Rectal smooth muscle tissue (tissue), 1 donor: ENCODE data around the gene MT1F.

Source experiments
- H3K27ac ChIP-seq: one replicate; pipeline ENCODE4 v1.7.0; 2013; ENCODE audit warnings: low read depth, low read length, inconsistent platforms
- H3K27me3 ChIP-seq: one replicate; pipeline ENCODE4 v1.7.0; 2013; ENCODE audit warnings: low read length; ENCODE audit not compliant: control insufficient read depth, insufficient read depth
- H3K36me3 ChIP-seq: one replicate; pipeline ENCODE4 v1.7.0; 2013; ENCODE audit warnings: low read length; ENCODE audit not compliant: control insufficient read depth, insufficient read depth
- H3K4me1 ChIP-seq: one replicate; pipeline ENCODE4 v1.7.0; 2013; ENCODE audit warnings: low read length; ENCODE audit not compliant: control insufficient read depth, insufficient read depth
- H3K4me3 ChIP-seq: one replicate; pipeline ENCODE4 v1.7.0; 2013; ENCODE audit warnings: low read length
- H3K9ac ChIP-seq: one replicate; pipeline ENCODE4 v1.7.0; 2013; ENCODE audit warnings: low read length

Gene MT1F

GRCh38 chr16:56630134-56630533 lies 27.6 kb upstream of the MT1F start:
- Histone ChIP-seq H3K36me3 (no peaks in the 10 kb centered on the region), H3K9ac (no peak overlapping the region), H3K27ac (no peak overlapping the region), H3K4me1 (peaks cover 6% of the 10 kb centered on the region), H3K4me3 (no peak overlapping the region), H3K27me3 (peaks cover 10% of the 10 kb centered on the region)

GRCh38 chr16:56631197-56631596 lies 26.6 kb upstream of the MT1F start:
- peak overlapping the region; percentile 15 for H3K27ac ChIP-seq
- no peak overlapping the region for H3K9ac ChIP-seq
- H3K36me3 ChIP-seq = no peaks in the 10 kb centered on the region
- peaks cover 6% of the 10 kb centered on the region for H3K4me1 ChIP-seq
- no peak overlapping the region for H3K4me3 ChIP-seq
- H3K27me3 ChIP-seq = peaks cover 14% of the 10 kb centered on the region

- H3K4me1 ChIP-seq = peaks cover 3% of the 10 kb centered on the region
- peaks cover 18% of the 10 kb centered on the region for H3K27me3 ChIP-seq
- peak overlapping the region; percentile 62 for H3K4me3 ChIP-seq
- H3K36me3 ChIP-seq = no peaks in the 10 kb centered on the region
- no peak overlapping the region for H3K9ac ChIP-seq
- peak overlapping the region; percentile 68 for H3K27ac ChIP-seq
These were observed 26.0 kb upstream of the MT1F start for GRCh38 chr16:56631832-56632155.

GRCh38 chr16:56632156-56632847 lies 25.5 kb upstream of the MT1F start, which contains the start of gene MT1M:
Gene MT1M, plus strand, starts transcription at chr16:56632659. Its CDS starts 73 bp downstream, at chr16:56632732.
- Histone ChIP-seq H3K4me3 (peak within 1 kb of the TSS; percentile 62), H3K4me1 (no peaks in the 10 kb centered on the region), H3K27me3 (peaks cover 19% of the 10 kb centered on the region), H3K36me3 (no peaks in the 10 kb centered on the region), H3K27ac (peak within 1 kb of the TSS; percentile 68), H3K9ac (peak within 1 kb of the TSS; percentile 68)

GRCh38 chr16:56632848-56633365 lies 24.9 kb upstream of the MT1F start:
- H3K27me3 ChIP-seq = peaks cover 21% of the 10 kb centered on the region
- H3K4me1 ChIP-seq = no peaks in the 10 kb centered on the region
- H3K4me3 ChIP-seq = peak overlapping the region; percentile 62
- H3K9ac ChIP-seq = peak overlapping the region; percentile 68
- no peaks in the 10 kb centered on the region for H3K36me3 ChIP-seq
- peak overlapping the region; percentile 2 for H3K27ac ChIP-seq

- Histone ChIP-seq H3K4me1 (no peaks in the 10 kb centered on the region), H3K36me3 (no peaks in the 10 kb centered on the region), H3K27me3 (peaks cover 28% of the 10 kb centered on the region), H3K4me3 (peak overlapping the region; percentile 62), H3K27ac (no peak overlapping the region), H3K9ac (no peak overlapping the region)
These were observed 24.2 kb upstream of the MT1F start for GRCh38 chr16:56633535-56633934.

- no peak overlapping the region for H3K27ac ChIP-seq
- no peak overlapping the region for H3K9ac ChIP-seq
- no peaks in the 10 kb centered on the region for H3K4me1 ChIP-seq
- H3K4me3 ChIP-seq = peak overlapping the region; percentile 16
- H3K27me3 ChIP-seq = peaks cover 37% of the 10 kb centered on the region
- H3K36me3 ChIP-seq = no peaks in the 10 kb centered on the region
These were observed 22.9 kb upstream of the MT1F start for GRCh38 chr16:56634715-56635440.

GRCh38 chr16:56635441-56635967 lies 22.3 kb upstream of the MT1F start:
- Histone ChIP-seq H3K36me3 (no peaks in the 10 kb centered on the region), H3K4me1 (no peaks in the 10 kb centered on the region), H3K27me3 (peaks cover 37% of the 10 kb centered on the region), H3K9ac (no peak overlapping the region), H3K27ac (no peak overlapping the region), H3K4me3 (peak overlapping the region; percentile 16)

- Histone ChIP-seq H3K27ac (no peak overlapping the region), H3K27me3 (peaks cover 37% of the 10 kb centered on the region), H3K4me1 (no peaks in the 10 kb centered on the region), H3K9ac (no peak overlapping the region), H3K4me3 (no peak overlapping the region), H3K36me3 (no peaks in the 10 kb centered on the region)
These were observed 20.9 kb upstream of the MT1F start for GRCh38 chr16:56636616-56637413.

GRCh38 chr16:56637814-56638750 lies 19.7 kb upstream of the MT1F start, which contains the start of gene MT1A:
Gene MT1A, plus strand, starts transcription at chr16:56638666. Its CDS starts 73 bp downstream, at chr16:56638739.
- Histone ChIP-seq H3K9ac (no peak within 1 kb of the TSS), H3K27ac (peak within 1 kb of the TSS; percentile 30), H3K4me3 (peak within 1 kb of the TSS; percentile 65), H3K4me1 (no peaks in the 10 kb centered on the region), H3K27me3 (peaks cover 37% of the 10 kb centered on the region), H3K36me3 (no peaks in the 10 kb centered on the region)

- Histone ChIP-seq H3K4me1 (no peaks in the 10 kb centered on the region), H3K27me3 (peaks cover 33% of the 10 kb centered on the region), H3K36me3 (no peaks in the 10 kb centered on the region), H3K27ac (no peak overlapping the region), H3K4me3 (no peak overlapping the region), H3K9ac (no peak overlapping the region)
These were observed 18.7 kb upstream of the MT1F start for GRCh38 chr16:56639045-56639444.
